K562 (cell line): Measurements from ENCODE around the gene BIN1. TPM values are rescaled to one million over a fixed set of nuclear protein-coding genes. Genes with fewer than 3 reads are reported as not detected.

Source experiments
- ATF7 ChIP-seq: fragments of 450-650 bp; IDR thresholded peaks from 2 replicates; pipeline ENCODE4 v1.7.1; 2014; ENCODE audit warnings: mild to moderate bottlenecking, moderate library complexity
- BACH1 ChIP-seq: fragments of 200-800 bp; sonication (Bioruptor generic); IDR thresholded peaks from 2 replicates; pipeline ENCODE4 v1.6.1; 2016; ENCODE audit warnings: missing genetic modification characterization, missing compliant biosample characterization
- CXXC5 ChIP-seq: fragments of 250-450 bp; sonication (Bioruptor Pico); IDR thresholded peaks from 2 replicates; pipeline ENCODE4 v1.8.0; 2022; ENCODE audit warnings: inconsistent platforms, mild to moderate bottlenecking, moderate library complexity
- GABPB1 ChIP-seq: sonication (generic); formaldehyde crosslinking; IDR thresholded peaks from 2 replicates; pipeline ENCODE4 v1.8.0; 2022; ENCODE audit warnings: mild to moderate bottlenecking, missing genetic modification reagents
- ID3 ChIP-seq, 2 experiments: fragments of 250-450 bp in 1 of 2; fragments of 450-650 bp in 1 of 2; sonication (Bioruptor Pico) in 1 of 2; IDR thresholded peaks; 2 replicates each; pipeline versions ENCODE4 v1.6.1 to v1.8.0; 2016 to 2021; ENCODE audit warnings: mild to moderate bottlenecking in 2 of 2, moderate library complexity in 2 of 2, missing compliant biosample characterization in 1 of 2, missing genetic modification characterization in 1 of 2
- IRF2 ChIP-seq: sonication (generic); formaldehyde crosslinking; IDR thresholded peaks from 2 replicates; pipeline ENCODE4 v1.8.1; 2022; ENCODE audit warnings: mild to moderate bottlenecking, missing genetic modification reagents
- MYNN ChIP-seq, 2 experiments: sonication (generic); formaldehyde crosslinking in 1 of 2; IDR thresholded peaks; 2 replicates each; pipeline versions ENCODE4 v1.5.0 to v1.6.1; 2016 to 2020; ENCODE audit warnings: antibody characterized with exemption in 1 of 2, missing genetic modification reagents in 1 of 2
- PHB ChIP-seq: fragments of 250-450 bp; sonication (Bioruptor Pico); IDR thresholded peaks from 2 replicates; pipeline ENCODE4 v1.5.0; 2021
- PRMT5 ChIP-seq: sonication (generic); formaldehyde crosslinking; IDR thresholded peaks from 2 replicates; pipeline ENCODE4 v1.5.0; 2020; ENCODE audit warnings: missing genetic modification reagents
- RAD21 ChIP-seq, 2 experiments: fragments of 250-450 bp in 1 of 2; fragments of 450-650 bp in 1 of 2; sonication (Bioruptor Pico) in 1 of 2; formaldehyde crosslinking in 1 of 2; IDR thresholded peaks in 1 of 2; conservative IDR thresholded peaks in 1 of 2; 2 replicates each; pipeline versions ENCODE4 v1.4.0 to v1.8.0; 2020 to 2022; ENCODE audit warnings: mild to moderate bottlenecking in 2 of 2, moderate library complexity in 1 of 2
- RB1 ChIP-seq: fragments of 450-650 bp; IDR thresholded peaks from 2 replicates; pipeline ENCODE4 v1.6.1; 2017; ENCODE audit warnings: low read depth, mild to moderate bottlenecking
- RFX7 ChIP-seq: fragments of 250-450 bp; sonication (Bioruptor Pico); IDR thresholded peaks from 2 replicates; pipeline ENCODE4 v1.5.1; 2021; ENCODE audit warnings: mild to moderate bottlenecking
- RHOXF2B ChIP-seq: fragments of 250-450 bp; sonication (Bioruptor Pico); conservative IDR thresholded peaks from 2 replicates; pipeline ENCODE4 v1.5.1; 2021
- RNF2 ChIP-seq: sonication (generic); IDR thresholded peaks from 2 replicates; pipeline ENCODE4 v1.6.1; 2016
- RNF219 ChIP-seq: fragments of 250-450 bp; sonication (Bioruptor Pico); IDR thresholded peaks from 2 replicates; pipeline ENCODE4 v1.5.0; 2022; ENCODE audit warnings: mild to moderate bottlenecking
- RUNX1 ChIP-seq: sonication (generic); IDR thresholded peaks from 2 replicates; pipeline ENCODE4 v1.6.1; 2016; ENCODE audit warnings: antibody characterized with exemption, low read depth
- SMAD3 ChIP-seq: fragments of 450-650 bp; formaldehyde crosslinking; conservative IDR thresholded peaks from 2 replicates; pipeline ENCODE4 v1.4.0; 2020; ENCODE audit warnings: mild to moderate bottlenecking
- SMARCB1 ChIP-seq: IDR thresholded peaks from 2 replicates; pipeline ENCODE4 v1.6.1; 2011; ENCODE audit warnings: improper control_type of control experiment, low read depth; ENCODE audit not compliant: insufficient read length
- SUPT5H ChIP-seq: fragments of 450-650 bp; IDR thresholded peaks from 2 replicates; pipeline ENCODE4 v1.6.1; 2016
- YBX1 ChIP-seq: fragments of 450-650 bp; IDR thresholded peaks from 2 replicates; pipeline ENCODE4 v1.7.1; 2016; ENCODE audit warnings: mild to moderate bottlenecking
- ZFP36 ChIP-seq: fragments of 150-350 bp; IDR thresholded peaks from 2 replicates; pipeline ENCODE4 v1.6.1; 2018; ENCODE audit warnings: low read length, low read depth; ENCODE audit not compliant: partially characterized antibody
- ZNF134 ChIP-seq: fragments of 250-450 bp; sonication (Bioruptor Pico); conservative IDR thresholded peaks from 2 replicates; pipeline ENCODE4 v1.4.0; 2020
- ZNF274 ChIP-seq: IDR thresholded peaks from 2 replicates; pipeline ENCODE4 v1.6.1; 2011; ENCODE audit warnings: low read depth, mild to moderate bottlenecking, low read length, moderate library complexity, borderline replicate concordance
- ZNF384 ChIP-seq: IDR thresholded peaks from 2 replicates; pipeline ENCODE4 v1.6.1; 2012; ENCODE audit warnings: low read depth, low read length, improper control_type of control experiment
- ZNF644 ChIP-seq: fragments of 200-800 bp; sonication (Bioruptor generic); IDR thresholded peaks from 2 replicates; pipeline ENCODE4 v1.6.1; 2016; ENCODE audit warnings: low read depth, missing genetic modification characterization, missing compliant biosample characterization
- polyA plus RNA-seq, 8 experiments: library from polyadenylated mRNA; depleted of rRNA in 4 of 8; stranded (reverse) in 5 of 8; unstranded in 3 of 8; fragments of >200 nt; fragmentation: Nextera tagmentation in 2 of 8; fragmentation: Illumina TruSeq in 1 of 8; extraction: Ambion mirVana in 2 of 8; extraction: Trizol in 1 of 8; gene quantifications; 2 replicates each; pipeline versions ENCODE4 v1.2.1 to v1.2.3, GENCODE V29; 2011 to 2014; ENCODE audit warnings: inconsistent platforms in 1 of 8, missing spikeins in 1 of 8
- total RNA-seq, 7 experiments: library from RNA; depleted of rRNA in 6 of 7; stranded (reverse); fragments of >200 nt in 6 of 7; fragmentation: Illumina TruSeq in 2 of 7; extraction: Trizol in 2 of 7; gene quantifications; 2 replicates each; pipeline versions ENCODE4 v1.2.1 to v1.2.3, GENCODE V29; 2011 to 2021; ENCODE audit warnings: low replicate concordance in 1 of 7
- TF ChIP-seq, protein P1 (sequence below): fragments of 450-650 bp; formaldehyde crosslinking; conservative IDR thresholded peaks from 2 replicates; pipeline ENCODE4 v1.4.0; 2022; ENCODE audit warnings: mild to moderate bottlenecking, missing genetic modification characterization

The BIN1 gene
- total and polyA plus RNA-seq, 9 of the 15 experiments (the other 6 are each of a cell fraction or from before 2014, with no cell fraction given), result 0.04 to 2.8 (median 0.79) TPM; not detected in 1

DNA sequence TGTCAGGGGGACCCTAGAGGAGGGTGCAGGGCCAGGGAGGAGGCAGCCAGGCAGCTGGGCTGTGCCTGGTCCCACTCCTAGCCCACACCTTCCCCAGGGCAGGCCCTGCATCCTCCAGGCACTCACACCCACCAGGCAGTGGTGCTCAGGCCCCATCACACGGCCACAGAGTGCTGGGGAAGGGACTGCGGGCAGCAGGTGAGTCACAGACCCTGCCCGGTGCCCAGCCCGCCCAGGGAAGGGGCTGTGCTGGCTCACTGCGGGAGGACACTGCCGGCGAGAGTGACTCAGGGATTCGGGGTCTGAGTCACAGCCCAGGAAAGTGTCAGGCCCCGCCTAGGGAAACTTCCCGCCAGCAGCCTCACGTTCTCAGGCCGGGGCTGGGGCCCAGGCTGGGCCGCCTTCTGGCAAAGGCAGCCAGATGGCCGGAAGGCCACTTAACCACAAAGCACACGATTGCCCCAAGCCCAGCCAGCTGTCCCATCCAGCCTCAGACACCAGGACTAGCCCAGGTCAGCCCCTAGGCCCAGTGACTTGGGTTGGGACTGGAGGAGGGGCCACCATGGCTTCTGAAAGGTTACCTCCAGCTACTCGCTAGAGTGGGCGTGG is 42.2 kb downstream of the BIN1 start (continued):
- peak; percentile 98 for TF ChIP-seq MYNN (IDR thresholded peaks at IDR 0.05)
- no peak for TF ChIP-seq MYNN (CRISPR knock-in tag; IDR thresholded peaks at IDR 0.05)
- TF ChIP-seq ZNF384, result no peak
- TF ChIP-seq ZFP36, result no peak
- TF ChIP-seq PRMT5, result no peak
- TF ChIP-seq, protein P1, sequence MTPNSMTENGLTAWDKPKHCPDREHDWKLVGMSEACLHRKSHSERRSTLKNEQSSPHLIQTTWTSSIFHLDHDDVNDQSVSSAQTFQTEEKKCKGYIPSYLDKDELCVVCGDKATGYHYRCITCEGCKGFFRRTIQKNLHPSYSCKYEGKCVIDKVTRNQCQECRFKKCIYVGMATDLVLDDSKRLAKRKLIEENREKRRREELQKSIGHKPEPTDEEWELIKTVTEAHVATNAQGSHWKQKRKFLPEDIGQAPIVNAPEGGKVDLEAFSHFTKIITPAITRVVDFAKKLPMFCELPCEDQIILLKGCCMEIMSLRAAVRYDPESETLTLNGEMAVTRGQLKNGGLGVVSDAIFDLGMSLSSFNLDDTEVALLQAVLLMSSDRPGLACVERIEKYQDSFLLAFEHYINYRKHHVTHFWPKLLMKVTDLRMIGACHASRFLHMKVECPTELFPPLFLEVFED (CRISPR knock-in tag), result no peak
- no peak for TF ChIP-seq RHOXF2B (CRISPR knock-in tag)
- no peak for TF ChIP-seq YBX1
- peak; percentile 93 for TF ChIP-seq CXXC5 (CRISPR knock-in tag)
- no peak for TF ChIP-seq IRF2 (CRISPR knock-in tag)
- no peak for TF ChIP-seq PHB (CRISPR knock-in tag)
- peak; percentile 96 for TF ChIP-seq RB1
- no peak for TF ChIP-seq ZNF134 (CRISPR knock-in tag)
- peak; percentile 92 for TF ChIP-seq RNF2
- no peak for TF ChIP-seq ID3 (CRISPR knock-in tag; IDR thresholded peaks at IDR 0.05)
- peak; percentile 37; the same call in 1 of the 2 replicates for TF ChIP-seq ID3 (tag; IDR thresholded peaks at IDR 0.05)
- TF ChIP-seq RUNX1, result no peak
- peak; percentile 90 for TF ChIP-seq ATF7
- no peak for TF ChIP-seq SMARCB1
- TF ChIP-seq RNF219 (CRISPR knock-in tag), result no peak
- TF ChIP-seq ZNF274, result no peak
- TF ChIP-seq RAD21 (CRISPR knock-in tag; conservative IDR thresholded peaks at IDR 0.05 in 1 of 2, IDR thresholded peaks at IDR 0.05 in 1 of 2), result 0 out of 4 replicates have a peak, but pooled peaks of 1 of the 2 experiments have one; percentile 6
- TF ChIP-seq SMAD3 (CRISPR knock-in tag), result 0 out of 2 replicates have a peak, but pooled peaks have one; percentile 55
- TF ChIP-seq ZNF644 (tag), result peak; percentile 81
- TF ChIP-seq GABPB1, result peak; percentile 72
- TF ChIP-seq BACH1 (tag), result peak; percentile 95; the same call in 1 of the 2 replicates
- no peak for TF ChIP-seq RFX7 (CRISPR knock-in tag)
- TF ChIP-seq SUPT5H, result peak; percentile 80
